HepG2 (cell line): ENCODE measurements around the gene GNA12. TPM values are rescaled to one million over a fixed set of nuclear protein-coding genes. Genes with fewer than 3 reads are reported as not detected.

Experiments used
- ATAC-seq: fragments of 200-7000 bp; cut with Tn5 transposase; 3 replicates; pipeline ENCODE4 v1.9.1; 2020; ENCODE audit warnings: mild to moderate bottlenecking, moderate library complexity
- BruUV-seq: library from RNA; stranded (reverse); fragments of 400-500 nt; replicated peaks from 2 replicates; lab custom pipeline; 2021; lab: Mats Ljungman, UMichigan
- CTCF ChIA-PET: fragments of 300-600 bp; formaldehyde crosslinking; extraction: SDS; loops from one replicate; lab custom pipeline; 2021; ENCODE audit warnings: low total read pairs, inconsistent platforms, low intra/inter-chr PET ratio; lab: Yijun Ruan, JAX
- POLR2A ChIA-PET: fragments of 350-600 bp; sonication (Branson Sonifier 250); formaldehyde crosslinking; loops from one replicate; lab custom pipeline; 2020; ENCODE audit warnings: antibody characterized with exemption, inconsistent platforms; lab: Yijun Ruan, JAX
- DNase-seq: peaks from one replicate; pipeline ENCODE4 v3.0.0-alpha.2; 2015; ENCODE audit warnings: low spot score
- FAIRE-seq: peaks from 3 replicates; lab custom pipeline; 2011; peaks lifted over from hg19 to GRCh38; lab: Jason Lieb, UNC
- H2AFZ ChIP-seq: one replicate; pipeline ENCODE4 v1.6.1; 2011; ENCODE audit warnings: low read length, inconsistent platforms
- H3K27ac ChIP-seq: fragments of 300-600 bp; 3 replicates; pipeline ENCODE4 v1.8.0; 2011; ENCODE audit warnings: mixed run types, mild to moderate bottlenecking, mixed read lengths, low read length, inconsistent platforms; ENCODE audit not compliant: insufficient read depth; ENCODE audit errors: extremely low read length
- H3K27me3 ChIP-seq, 2 experiments: fragments of 200-600 bp in 1 of 2; 2 replicates in 1 of 2; 3 replicates in 1 of 2; pipeline versions ENCODE4 v1.6.0 to v1.8.0; 2011; ENCODE audit warnings: low read length in 2 of 2, mild to moderate bottlenecking in 2 of 2, moderate library complexity in 2 of 2, inconsistent platforms in 1 of 2; ENCODE audit not compliant: insufficient read depth in 2 of 2, control insufficient read depth in 1 of 2
- H3K36me3 ChIP-seq, 2 experiments: fragments of 200-600 bp in 1 of 2; replicated peaks in 1 of 2; 2 replicates in 1 of 2; 3 replicates in 1 of 2; pipeline versions ENCODE4 v1.5.1 to v1.8.0; 2011; ENCODE audit warnings: low read length in 2 of 2, inconsistent platforms in 1 of 2; ENCODE audit not compliant: insufficient read depth in 2 of 2, control insufficient read depth in 1 of 2
- H3K4me1 ChIP-seq: 2 replicates; pipeline ENCODE4 v1.5.1; 2012; ENCODE audit warnings: low read length, inconsistent platforms; ENCODE audit not compliant: insufficient read depth
- H3K4me2 ChIP-seq: 2 replicates; pipeline ENCODE4 v1.6.0; 2011; ENCODE audit warnings: low read depth, low read length, inconsistent platforms
- H3K4me3 ChIP-seq, 3 experiments: fragments of 200-600 bp in 1 of 3; sonication (generic), shearing (Covaris generic) in 1 of 3; replicated peaks in 1 of 3; 2 replicates each; pipeline ENCODE4 v1.5.1; 2011 to 2016; ENCODE audit warnings: low read length in 3 of 3, inconsistent platforms in 2 of 3, low read depth in 2 of 3, mild to moderate bottlenecking in 2 of 3, control low read depth in 1 of 3, mixed read lengths in 1 of 3; ENCODE audit not compliant: insufficient read depth in 1 of 3
- H3K79me2 ChIP-seq: one replicate; pipeline ENCODE4 v1.6.1; 2011; ENCODE audit warnings: low read length, inconsistent platforms; ENCODE audit not compliant: insufficient read depth
- H3K9ac ChIP-seq: 2 replicates; pipeline ENCODE4 v1.6.0; 2011; ENCODE audit warnings: mild to moderate bottlenecking, low read depth, low read length, inconsistent platforms; ENCODE audit not compliant: insufficient read depth
- H3K9me3 ChIP-seq: 2 replicates; pipeline ENCODE4 v1.5.1; 2012; ENCODE audit warnings: mild to moderate bottlenecking, low read length
- H4K20me1 ChIP-seq: 2 replicates; pipeline ENCODE4 v1.6.0; 2011; ENCODE audit warnings: inconsistent platforms, mild to moderate bottlenecking, low read length, moderate library complexity; ENCODE audit not compliant: insufficient read depth
- PPARG ChIP-seq: conservative IDR thresholded peaks from 2 replicates; pipeline ENCODE4 v1.6.1; 2016; ENCODE audit warnings: missing biosample characterization, missing genetic modification reagents
- ZBTB25 ChIP-seq: IDR thresholded peaks from 2 replicates; pipeline ENCODE4 v1.6.1; 2018; ENCODE audit warnings: missing genetic modification reagents
- WGBS: methylation state at CpG from one replicate; pipeline ENCODE4 v1.1.6; 2017; ENCODE audit warnings: low lambda C conversion rate; 5-methylcytosine and 5-hydroxymethylcytosine counted together
- in situ Hi-C: cut with HindIII; loops from 2 replicates; pipeline ENCODE4 v1.10.0; 2017; ENCODE audit warnings: low pct_unique_long_range_greater_than_20kb; ENCODE audit not compliant: extremely low pct_ligation_motif_present
- intact Hi-C: fragments of 100-400 bp; cut with micrococcal nuclease; formaldehyde crosslinking; loops from one replicate; pipeline ENCODE4 v1.10.0; 2022; ENCODE audit not compliant: unreplicated experiment
- polyA plus RNA-seq, 8 experiments: library from polyadenylated mRNA; depleted of rRNA in 3 of 8; stranded (reverse) in 7 of 8; unstranded in 1 of 8; fragments of >200 nt; fragmentation: Illumina TruSeq in 4 of 8; extraction: Trizol in 4 of 8; gene quantifications; 2 replicates each; pipeline versions ENCODE4 v1.2.1 to v1.2.3, GENCODE V29; 2011 to 2016; ENCODE audit warnings: low read depth in 4 of 8, missing spikeins in 1 of 8, mixed read lengths in 1 of 8; ENCODE audit not compliant: insufficient read depth in 1 of 8
- total RNA-seq, 5 experiments: library from RNA; depleted of rRNA; stranded (reverse); fragments of >200 nt; fragmentation: Illumina TruSeq; extraction: Trizol; gene quantifications; 2 replicates each; pipeline ENCODE4 v1.2.3, GENCODE V29; 2016; ENCODE audit warnings: low read depth in 1 of 5

GNA12 gene
- total and polyA plus RNA-seq, 2 of the 13 experiments (the other 11 are each of a cell fraction or from before 2014, with no cell fraction given) = 16.2 to 50.9 TPM

GRCh38 chr7:2757361-2757903 is 86.7 kb downstream of the GNA12 start:
- TSS peak; percentile 29 for BruUV-seq
- Histone ChIP-seq H3K4me1 (peaks cover 38% of the 10 kb centered on the region), H3K79me2 (peaks cover 7% of the 10 kb centered on the region), H3K27me3 (no peaks in the 10 kb centered on the region), H3K4me3 (no peak overlapping the region), H3K27ac (peak overlapping the region; percentile 55), H3K4me2 (0 out of 2 replicates have a peak overlapping the region, but pooled peaks have one; percentile 30), H2AFZ (no peak overlapping the region), H3K36me3 (peaks cover 6 to 10% of the 10 kb centered on the region in 2 experiments; a peak in 4 of 5 replicates), H3K9me3 (no peaks in the 10 kb centered on the region), H4K20me1 (no peaks in the 10 kb centered on the region), H3K9ac (no peak overlapping the region)
- DNase-seq (no peak), ATAC-seq (no peak), FAIRE-seq (no peak)
- in situ Hi-C loops = no loop called here
- WGBS = 98% methylated on average over 10 of the region's 11 CpGs
- no peak for TF ChIP-seq PPARG (CRISPR knock-in tag)
- CTCF ChIA-PET = no interaction called here
- intact Hi-C loops = loop anchor here (5.0 kb wide), 1 partner anchor 45 kb away; no protein-coding TSS in a partner anchor
- POLR2A ChIA-PET = interaction anchor here (1.0 to 2.1 kb wide), 9 partner anchors 12 to 103 kb away, joined by 3 to 23 read pairs (median 4); no protein-coding TSS in a partner anchor

- DNase-seq = no peak
- intact Hi-C loops = loop anchor here (5.0 kb wide), 1 partner anchor 47 kb away; no protein-coding TSS in a partner anchor
- CTCF ChIA-PET = no interaction called here
These were observed 88.6 kb downstream of the GNA12 start for GRCh38 chr7:2755531-2755930.

More at GRCh38 chr7:2755531-2755930, 88.6 kb downstream of the GNA12 start:
- H4K20me1 ChIP-seq = no peaks in the 10 kb centered on the region
- ATAC-seq (no peak), FAIRE-seq (no peak)
- in situ Hi-C loops = no loop called here
- H3K27ac ChIP-seq = no peak overlapping the region
- H3K4me2 ChIP-seq = no peak overlapping the region
- TF ChIP-seq ZBTB25 (CRISPR knock-in tag) = no peak
- no peak overlapping the region for H3K4me3 ChIP-seq
- BruUV-seq = no TSS peak
- H3K4me1 ChIP-seq = peaks cover 34% of the 10 kb centered on the region
- POLR2A ChIA-PET = no interaction called here
- H3K36me3 ChIP-seq = peaks cover 7% of the 10 kb centered on the region in 2 experiments; a peak in 4 of 5 replicates
- H2AFZ ChIP-seq = no peak overlapping the region
- no peaks in the 10 kb centered on the region for H3K9me3 ChIP-seq
- no peak overlapping the region for H3K9ac ChIP-seq
- H3K79me2 ChIP-seq = peaks cover 25% of the 10 kb centered on the region
- H3K27me3 ChIP-seq = no peaks in the 10 kb centered on the region
